Measurements from ENCODE around the gene COL13A1. TPM values are rescaled to one million over a fixed set of nuclear protein-coding genes. Genes with fewer than 3 reads are reported as not detected.

The COL13A1 gene
- total RNA-seq, 1 donor from 2014 or later, result not detected

- TF ChIP-seq CTCF (IDR thresholded peaks at IDR 0.05), result no peak
- no peak for TF ChIP-seq POLR2AphosphoS5 (IDR thresholded peaks at IDR 0.05; ENCODE audit: insufficient read depth in 1 of 2, low read depth in 1 of 2)
- TF ChIP-seq POLR2A (IDR thresholded peaks at IDR 0.05), result no peak
- no peaks in the 10 kb centered on the region for H3K36me3 ChIP-seq
- H3K27ac ChIP-seq, result no peak overlapping the region
- H3K4me3 ChIP-seq, result no peak overlapping the region
- H3K27me3 ChIP-seq, result no peaks in the 10 kb centered on the region
- H3K9me3 ChIP-seq, result no peaks in the 10 kb centered on the region
- no peak for DNase-seq (ENCODE audit: extremely low spot score in 2 of 2)
- no peaks in the 10 kb centered on the region for H3K4me1 ChIP-seq
- intact Hi-C loops (cut with DNase I), result no loop called here
Measured at GRCh38 chr10:69965086-69965485, 163.4 kb downstream of the COL13A1 start.

GRCh38 chr10:69965919-69966662 is 164.4 kb downstream of the COL13A1 start:
- H3K4me1 ChIP-seq, result no peaks in the 10 kb centered on the region
- H3K36me3 ChIP-seq, result no peaks in the 10 kb centered on the region
- no peaks in the 10 kb centered on the region for H3K9me3 ChIP-seq
- no peaks in the 10 kb centered on the region for H3K27me3 ChIP-seq
- H3K27ac ChIP-seq, result no peak overlapping the region
- intact Hi-C loops (cut with DNase I), result no loop called here
- TF ChIP-seq POLR2AphosphoS5 (IDR thresholded peaks at IDR 0.05; ENCODE audit: insufficient read depth in 1 of 2, low read depth in 1 of 2), result no peak
- no peak for TF ChIP-seq POLR2A (IDR thresholded peaks at IDR 0.05)
- no peak for TF ChIP-seq CTCF (IDR thresholded peaks at IDR 0.05)
- DNase-seq (ENCODE audit: extremely low spot score in 2 of 2), result no peak
- no peak overlapping the region for H3K4me3 ChIP-seq

- no peak for DNase-seq (ENCODE audit: extremely low spot score in 2 of 2)
- Histone ChIP-seq H3K27ac (no peak overlapping the region), H3K9me3 (no peaks in the 10 kb centered on the region), H3K27me3 (no peaks in the 10 kb centered on the region), H3K4me3 (no peak overlapping the region), H3K4me1 (no peaks in the 10 kb centered on the region), H3K36me3 (no peaks in the 10 kb centered on the region)
- TF ChIP-seq POLR2A (IDR thresholded peaks at IDR 0.05) (no peak), CTCF (IDR thresholded peaks at IDR 0.05) (no peak), POLR2AphosphoS5 (IDR thresholded peaks at IDR 0.05; ENCODE audit: insufficient read depth in 1 of 2, low read depth in 1 of 2) (no peak)
- intact Hi-C loops (cut with DNase I), result no loop called here
Measured at GRCh38 chr10:69968830-69969229, 167.1 kb downstream of the COL13A1 start.

GRCh38 chr10:69969977-69970376 is 168.3 kb downstream of the COL13A1 start:
- no peaks in the 10 kb centered on the region for H3K27me3 ChIP-seq
- DNase-seq (ENCODE audit: extremely low spot score in 2 of 2), result peak in 1 of 2 donors; percentile 75
- intact Hi-C loops (cut with DNase I), result no loop called here

More at GRCh38 chr10:69969977-69970376, 168.3 kb downstream of the COL13A1 start:
- TF ChIP-seq CTCF (IDR thresholded peaks at IDR 0.05), result no peak
- no peak for TF ChIP-seq POLR2AphosphoS5 (IDR thresholded peaks at IDR 0.05; ENCODE audit: insufficient read depth in 1 of 2, low read depth in 1 of 2)
- TF ChIP-seq POLR2A (IDR thresholded peaks at IDR 0.05), result no peak
- H3K4me1 ChIP-seq, result no peaks in the 10 kb centered on the region
- H3K27ac ChIP-seq, result no peak overlapping the region
- no peaks in the 10 kb centered on the region for H3K36me3 ChIP-seq
- H3K9me3 ChIP-seq, result no peaks in the 10 kb centered on the region
- no peak overlapping the region for H3K4me3 ChIP-seq

Measured in vagina (tissue), 2 donors.